Measurements from ENCODE around the gene GANC.

GRCh38 chr15:42279234-42279723 is 6.3 kb downstream of the GANC start:
- no peak for TF ChIP-seq CTCF (tag by site-specific recombination; IDR thresholded peaks at IDR 0.05)
- no peak for TF ChIP-seq TCF7L2 (IDR thresholded peaks at IDR 0.05; ENCODE audit: borderline replicate concordance, low read depth, low read length)
- TF ChIP-seq KLF8 (tag by site-specific recombination; IDR thresholded peaks at IDR 0.05), result no peak
- no peak for TF ChIP-seq ZNF24 (tag by site-specific recombination; IDR thresholded peaks at IDR 0.05)
- TF ChIP-seq PATZ1 (tag by site-specific recombination; IDR thresholded peaks at IDR 0.05), result no peak
- no peak for TF ChIP-seq HOXA7 (CRISPR knock-in tag; IDR thresholded peaks at IDR 0.05; ENCODE audit: borderline replicate concordance)
- no peak for TF ChIP-seq ZNF223 (tag by site-specific recombination; IDR thresholded peaks at IDR 0.05)
- TF ChIP-seq PRDM6 (tag by site-specific recombination; IDR thresholded peaks at IDR 0.05), result no peak
- no peak for TF ChIP-seq ZNF350 (tag by site-specific recombination; IDR thresholded peaks at IDR 0.05)
- no peak for TF ChIP-seq ZNF239 (tag by site-specific recombination; IDR thresholded peaks at IDR 0.05)
- no peak for TF ChIP-seq OVOL3 (tag by site-specific recombination; IDR thresholded peaks at IDR 0.05)
- TF ChIP-seq ZBTB8A (tag by site-specific recombination; IDR thresholded peaks at IDR 0.05), result no peak
- no peak for TF ChIP-seq MEIS1 (CRISPR knock-in tag; IDR thresholded peaks at IDR 0.05; ENCODE audit: borderline replicate concordance)
